ENCODE results near the gene TMEM220. TPM values are rescaled to one million over a fixed set of nuclear protein-coding genes. Genes with fewer than 3 reads are reported as not detected.
A peak's percentile ranks its signal among the peaks of the same experiment; 100 is the strongest.

TMEM220 gene
- total RNA-seq, 2 donors from 2014 or later: 5.5 to 6.5 TPM

DNA sequence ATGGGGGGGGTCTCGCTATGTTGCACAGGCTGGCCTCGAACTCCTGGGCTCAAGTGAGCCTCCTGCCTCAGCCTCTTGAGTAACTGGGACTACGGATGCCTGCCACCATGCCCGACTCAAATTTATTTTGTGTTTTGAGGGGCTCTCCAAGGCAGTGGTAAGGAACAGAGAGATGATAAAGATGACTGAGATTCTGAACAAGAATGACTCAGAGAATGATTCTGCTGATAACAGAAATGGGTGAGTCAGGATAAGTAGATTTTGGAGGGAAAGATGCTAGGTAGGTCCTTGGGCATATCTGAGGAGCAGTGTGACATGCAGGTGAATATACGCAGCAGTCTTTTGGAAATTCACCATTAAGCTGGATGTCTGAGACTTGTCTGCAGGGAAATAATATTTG is 2.6 kb downstream of the TMEM220 start:
- no peaks in the 10 kb centered on the region for H3K9me3 ChIP-seq
- no peak overlapping the region for H3K4me3 ChIP-seq
- no peaks in the 10 kb centered on the region for H3K36me3 ChIP-seq
- H3K27ac ChIP-seq: no peak overlapping the region
- DNase-seq (ENCODE audit: low spot score): peak; percentile 23
- peaks cover 0 to 7% of the 10 kb centered on the region in 2 donors for H3K4me1 ChIP-seq
- TF ChIP-seq CTCF (IDR thresholded peaks at IDR 0.05): no peak
- H3K27me3 ChIP-seq: no peaks in the 10 kb centered on the region

GRCh38 chr17:10726196-10726595 is 3.6 kb downstream of the TMEM220 start:
- no peaks in the 10 kb centered on the region for H3K36me3 ChIP-seq
- H3K4me3 ChIP-seq: no peak overlapping the region
- no peak for TF ChIP-seq CTCF (IDR thresholded peaks at IDR 0.05)

DNA sequence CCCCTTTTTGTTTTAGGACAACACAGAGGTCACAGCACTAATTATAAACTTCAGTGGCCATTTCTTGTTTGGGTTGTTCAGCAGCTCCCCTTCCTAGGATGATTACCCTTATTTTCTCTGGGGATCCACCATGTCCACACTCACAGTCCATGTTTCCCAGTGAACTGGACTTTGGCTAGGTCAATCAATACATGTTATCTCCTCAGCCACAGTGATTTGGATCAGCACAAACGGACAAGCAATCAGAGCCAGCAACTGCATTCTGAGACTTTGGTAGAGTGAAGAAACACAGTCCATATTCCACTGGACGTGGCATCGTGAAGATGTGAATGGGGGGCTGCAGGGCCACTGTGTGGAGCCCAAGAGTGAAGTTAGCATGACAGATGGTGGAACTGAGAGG is 4.6 kb downstream of the TMEM220 start:
- Histone ChIP-seq H3K4me3 (no peak overlapping the region), H3K27me3 (no peaks in the 10 kb centered on the region), H3K27ac (no peak overlapping the region), H3K4me1 (peaks cover 0 to 7% of the 10 kb centered on the region in 2 donors), H3K9me3 (no peaks in the 10 kb centered on the region), H3K36me3 (no peaks in the 10 kb centered on the region)
- no peak for TF ChIP-seq CTCF (IDR thresholded peaks at IDR 0.05)
- DNase-seq (ENCODE audit: low spot score): peak; percentile 28

More at GRCh38 chr17:10726196-10726595, 3.6 kb downstream of the TMEM220 start:
- DNase-seq (ENCODE audit: low spot score): no peak
- H3K9me3 ChIP-seq: no peaks in the 10 kb centered on the region
- H3K4me1 ChIP-seq: peaks cover 0 to 7% of the 10 kb centered on the region in 2 donors
- H3K27me3 ChIP-seq: no peaks in the 10 kb centered on the region
- no peak overlapping the region for H3K27ac ChIP-seq

- no peaks in the 10 kb centered on the region for H3K36me3 ChIP-seq
- H3K27ac ChIP-seq: no peak overlapping the region
- no peak for TF ChIP-seq CTCF (IDR thresholded peaks at IDR 0.05)
- H3K27me3 ChIP-seq: no peaks in the 10 kb centered on the region
- no peak for DNase-seq (ENCODE audit: low spot score)
- peaks cover 0 to 7% of the 10 kb centered on the region in 2 donors for H3K4me1 ChIP-seq
- no peaks in the 10 kb centered on the region for H3K9me3 ChIP-seq
- no peak overlapping the region for H3K4me3 ChIP-seq
These were observed 5.2 kb downstream of the TMEM220 start for GRCh38 chr17:10724546-10725195.

- no peak for TF ChIP-seq CTCF (IDR thresholded peaks at IDR 0.05)
- Histone ChIP-seq H3K36me3 (no peaks in the 10 kb centered on the region), H3K4me1 (no peaks in the 10 kb centered on the region), H3K27ac (no peak overlapping the region), H3K4me3 (no peak overlapping the region), H3K9me3 (no peaks in the 10 kb centered on the region), H3K27me3 (no peaks in the 10 kb centered on the region)
- DNase-seq (ENCODE audit: low spot score): no peak
These were observed 11.3 kb downstream of the TMEM220 start for GRCh38 chr17:10718547-10718946.

GRCh38 chr17:10716218-10716617 is 13.6 kb downstream of the TMEM220 start:
- Histone ChIP-seq H3K27me3 (no peaks in the 10 kb centered on the region), H3K9me3 (no peaks in the 10 kb centered on the region), H3K36me3 (peaks cover 11% of the 10 kb centered on the region), H3K4me1 (no peaks in the 10 kb centered on the region), H3K4me3 (no peak overlapping the region), H3K27ac (no peak overlapping the region)
- no peak for DNase-seq (ENCODE audit: low spot score)
- no peak for TF ChIP-seq CTCF (IDR thresholded peaks at IDR 0.05)

Data from right atrium auricular region (tissue), 2 donors.